HepG2 (cell line): ENCODE data around the gene VASN. TPM values are rescaled to one million over a fixed set of nuclear protein-coding genes. Genes with fewer than 3 reads are reported as not detected.

Experiments used
- AGO2 ChIP-seq: fragments of 200-400 bp; formaldehyde crosslinking; optimal IDR thresholded peaks from 2 replicates; pipeline ENCODE3; 2017; ENCODE audit warnings: mild to moderate bottlenecking, low read depth, low read length, moderate library complexity
- CEBPG ChIP-seq: IDR thresholded peaks from 2 replicates; pipeline ENCODE4 v1.6.1; 2016
- FOXA1 ChIP-seq, 2 experiments: fragments of 450-650 bp in 1 of 2; sonication (generic) in 1 of 2; formaldehyde crosslinking in 1 of 2; IDR thresholded peaks; 2 replicates each; pipeline versions ENCODE4 v1.4.0 to v1.6.1; 2016 to 2020; ENCODE audit warnings: missing genetic modification reagents in 1 of 2
- HES4 ChIP-seq: sonication (generic); formaldehyde crosslinking; IDR thresholded peaks from 2 replicates; pipeline ENCODE4 v1.9.0; 2021; ENCODE audit warnings: mild to moderate bottlenecking, missing genetic modification reagents, borderline replicate concordance
- IKZF1 ChIP-seq: fragments of 450-650 bp; IDR thresholded peaks from 2 replicates; pipeline ENCODE4 v1.7.1; 2016
- MBD4 ChIP-seq: IDR thresholded peaks from 2 replicates; pipeline ENCODE4 v1.6.1; 2012; ENCODE audit warnings: low read length, inconsistent platforms, borderline replicate concordance
- NAIF1 ChIP-seq: sonication (generic); formaldehyde crosslinking; IDR thresholded peaks from 2 replicates; pipeline ENCODE4 v1.5.0; 2020; ENCODE audit warnings: mild to moderate bottlenecking, missing genetic modification reagents, borderline replicate concordance
- NR0B2 ChIP-seq: sonication (generic); formaldehyde crosslinking; IDR thresholded peaks from 2 replicates; pipeline ENCODE4 v1.4.0; 2020; ENCODE audit warnings: mild to moderate bottlenecking, missing genetic modification reagents
- RBM22 ChIP-seq: fragments of 200-400 bp; formaldehyde crosslinking; optimal IDR thresholded peaks from 2 replicates; pipeline ENCODE3; 2017; ENCODE audit warnings: mild to moderate bottlenecking, low read length, moderate library complexity
- RFX1 ChIP-seq: fragments of 450-650 bp; IDR thresholded peaks from 2 replicates; pipeline ENCODE4 v1.6.1; 2017
- TSC22D2 ChIP-seq: sonication (generic); formaldehyde crosslinking; IDR thresholded peaks from 2 replicates; pipeline ENCODE4 v1.5.1; 2020; ENCODE audit warnings: missing genetic modification reagents, mild to moderate bottlenecking, borderline replicate concordance
- U2AF1 ChIP-seq: fragments of 200-400 bp; formaldehyde crosslinking; optimal IDR thresholded peaks from 2 replicates; pipeline ENCODE3; 2017; ENCODE audit warnings: mild to moderate bottlenecking, low read depth, low read length
- ZNF12 ChIP-seq: sonication (generic); formaldehyde crosslinking; IDR thresholded peaks from 2 replicates; pipeline ENCODE4 v1.5.0; 2020; ENCODE audit warnings: missing genetic modification reagents
- ZNF460 ChIP-seq: sonication (generic); formaldehyde crosslinking; IDR thresholded peaks from 2 replicates; pipeline ENCODE4 v1.5.1; 2020; ENCODE audit warnings: missing genetic modification reagents, mild to moderate bottlenecking, borderline replicate concordance
- ZNF512 ChIP-seq: sonication (generic); formaldehyde crosslinking; IDR thresholded peaks from 2 replicates; pipeline ENCODE4 v1.4.0; 2020; ENCODE audit warnings: mild to moderate bottlenecking, missing genetic modification reagents
- ZNF564 ChIP-seq: sonication (generic); formaldehyde crosslinking; IDR thresholded peaks from 2 replicates; pipeline ENCODE4 v1.8.1; 2023; ENCODE audit warnings: mild to moderate bottlenecking, missing genetic modification reagents
- ZNF605 ChIP-seq: sonication (generic); formaldehyde crosslinking; IDR thresholded peaks from 2 replicates; pipeline ENCODE4 v1.8.0; 2022; ENCODE audit warnings: mild to moderate bottlenecking, missing genetic modification reagents
- ZNF713 ChIP-seq: sonication (generic); formaldehyde crosslinking; IDR thresholded peaks from 2 replicates; pipeline ENCODE4 v1.4.0; 2020; ENCODE audit warnings: mild to moderate bottlenecking, missing genetic modification reagents
- ZNF749 ChIP-seq: sonication (generic); formaldehyde crosslinking; IDR thresholded peaks from 2 replicates; pipeline ENCODE4 v1.8.0; 2022; ENCODE audit warnings: mild to moderate bottlenecking, missing genetic modification reagents, moderate library complexity, borderline replicate concordance
- polyA plus RNA-seq, 8 experiments: library from polyadenylated mRNA; depleted of rRNA in 3 of 8; stranded (reverse) in 7 of 8; unstranded in 1 of 8; fragments of >200 nt; fragmentation: Illumina TruSeq in 4 of 8; extraction: Trizol in 4 of 8; gene quantifications; 2 replicates each; pipeline versions ENCODE4 v1.2.1 to v1.2.3, GENCODE V29; 2011 to 2016; ENCODE audit warnings: low read depth in 4 of 8, missing spikeins in 1 of 8, mixed read lengths in 1 of 8; ENCODE audit not compliant: insufficient read depth in 1 of 8
- total RNA-seq, 5 experiments: library from RNA; depleted of rRNA; stranded (reverse); fragments of >200 nt; fragmentation: Illumina TruSeq; extraction: Trizol; gene quantifications; 2 replicates each; pipeline ENCODE4 v1.2.3, GENCODE V29; 2016; ENCODE audit warnings: low read depth in 1 of 5
- TF ChIP-seq, protein P1 (sequence below): sonication (generic); formaldehyde crosslinking; IDR thresholded peaks from 2 replicates; pipeline ENCODE4 v1.9.0; 2021; ENCODE audit warnings: missing genetic modification reagents, borderline replicate concordance
- TF ChIP-seq, protein P2 (sequence below): IDR thresholded peaks from 2 replicates; pipeline ENCODE4 v1.6.1; 2016; ENCODE audit warnings: mild to moderate bottlenecking, missing biosample characterization, missing genetic modification reagents
- TF ChIP-seq, protein P3 (sequence below): sonication (generic); formaldehyde crosslinking; IDR thresholded peaks from 2 replicates; pipeline ENCODE4 v1.4.0; 2020; ENCODE audit warnings: missing genetic modification reagents, borderline replicate concordance

Gene VASN
- total and polyA plus RNA-seq, 2 of the 13 experiments (the other 11 are each of a cell fraction or from before 2014, with no cell fraction given) = 8.4 to 18.2 TPM

- TF ChIP-seq, protein P1, sequence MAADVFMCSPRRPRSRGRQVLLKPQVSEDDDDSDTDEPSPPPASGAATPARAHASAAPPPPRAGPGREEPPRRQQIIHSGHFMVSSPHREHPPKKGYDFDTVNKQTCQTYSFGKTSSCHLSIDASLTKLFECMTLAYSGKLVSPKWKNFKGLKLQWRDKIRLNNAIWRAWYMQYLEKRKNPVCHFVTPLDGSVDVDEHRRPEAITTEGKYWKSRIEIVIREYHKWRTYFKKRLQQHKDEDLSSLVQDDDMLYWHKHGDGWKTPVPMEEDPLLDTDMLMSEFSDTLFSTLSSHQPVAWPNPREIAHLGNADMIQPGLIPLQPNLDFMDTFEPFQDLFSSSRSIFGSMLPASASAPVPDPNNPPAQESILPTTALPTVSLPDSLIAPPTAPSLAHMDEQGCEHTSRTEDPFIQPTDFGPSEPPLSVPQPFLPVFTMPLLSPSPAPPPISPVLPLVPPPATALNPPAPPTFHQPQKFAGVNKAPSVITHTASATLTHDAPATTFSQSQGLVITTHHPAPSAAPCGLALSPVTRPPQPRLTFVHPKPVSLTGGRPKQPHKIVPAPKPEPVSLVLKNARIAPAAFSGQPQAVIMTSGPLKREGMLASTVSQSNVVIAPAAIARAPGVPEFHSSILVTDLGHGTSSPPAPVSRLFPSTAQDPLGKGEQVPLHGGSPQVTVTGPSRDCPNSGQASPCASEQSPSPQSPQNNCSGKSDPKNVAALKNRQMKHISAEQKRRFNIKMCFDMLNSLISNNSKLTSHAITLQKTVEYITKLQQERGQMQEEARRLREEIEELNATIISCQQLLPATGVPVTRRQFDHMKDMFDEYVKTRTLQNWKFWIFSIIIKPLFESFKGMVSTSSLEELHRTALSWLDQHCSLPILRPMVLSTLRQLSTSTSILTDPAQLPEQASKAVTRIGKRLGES = no peak
- TF ChIP-seq ZNF12 (CRISPR knock-in tag) (peak; percentile 70; the same call in 1 of the 2 replicates), U2AF1 (no peak), ZNF749 (CRISPR knock-in tag) (peak; percentile 14; the same call in 1 of the 2 replicates), NR0B2 (CRISPR knock-in tag) (0 out of 2 replicates have a peak, but pooled peaks have one; percentile 54), RFX1 (no peak), ZNF512 (no peak), RBM22 (peak; percentile 76), ZNF460 (no peak), TSC22D2 (CRISPR knock-in tag) (no peak), AGO2 (no peak), ZNF605 (CRISPR knock-in tag) (no peak), ZNF564 (CRISPR knock-in tag) (no peak), HES4 (CRISPR knock-in tag) (no peak), MBD4 (no peak), FOXA1 (IDR thresholded peaks at IDR 0.05) (peak; percentile 79), FOXA1 (CRISPR knock-in tag; IDR thresholded peaks at IDR 0.05) (peak; percentile 100), IKZF1 (no peak), ZNF713 (CRISPR knock-in tag) (no peak), NAIF1 (CRISPR knock-in tag) (no peak), CEBPG (CRISPR knock-in tag) (peak; percentile 97)
- TF ChIP-seq, protein P2, sequence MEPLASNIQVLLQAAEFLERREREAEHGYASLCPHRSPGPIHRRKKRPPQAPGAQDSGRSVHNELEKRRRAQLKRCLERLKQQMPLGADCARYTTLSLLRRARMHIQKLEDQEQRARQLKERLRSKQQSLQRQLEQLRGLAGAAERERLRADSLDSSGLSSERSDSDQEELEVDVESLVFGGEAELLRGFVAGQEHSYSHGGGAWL (CRISPR knock-in tag) = no peak
- TF ChIP-seq, protein P3, sequence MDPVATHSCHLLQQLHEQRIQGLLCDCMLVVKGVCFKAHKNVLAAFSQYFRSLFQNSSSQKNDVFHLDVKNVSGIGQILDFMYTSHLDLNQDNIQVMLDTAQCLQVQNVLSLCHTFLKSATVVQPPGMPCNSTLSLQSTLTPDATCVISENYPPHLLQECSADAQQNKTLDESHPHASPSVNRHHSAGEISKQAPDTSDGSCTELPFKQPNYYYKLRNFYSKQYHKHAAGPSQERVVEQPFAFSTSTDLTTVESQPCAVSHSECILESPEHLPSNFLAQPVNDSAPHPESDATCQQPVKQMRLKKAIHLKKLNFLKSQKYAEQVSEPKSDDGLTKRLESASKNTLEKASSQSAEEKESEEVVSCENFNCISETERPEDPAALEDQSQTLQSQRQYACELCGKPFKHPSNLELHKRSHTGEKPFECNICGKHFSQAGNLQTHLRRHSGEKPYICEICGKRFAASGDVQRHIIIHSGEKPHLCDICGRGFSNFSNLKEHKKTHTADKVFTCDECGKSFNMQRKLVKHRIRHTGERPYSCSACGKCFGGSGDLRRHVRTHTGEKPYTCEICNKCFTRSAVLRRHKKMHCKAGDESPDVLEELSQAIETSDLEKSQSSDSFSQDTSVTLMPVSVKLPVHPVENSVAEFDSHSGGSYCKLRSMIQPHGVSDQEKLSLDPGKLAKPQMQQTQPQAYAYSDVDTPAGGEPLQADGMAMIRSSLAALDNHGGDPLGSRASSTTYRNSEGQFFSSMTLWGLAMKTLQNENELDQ (CRISPR knock-in tag) = no peak
Observed at GRCh38 chr16:4345836-4346781, 25.5 kb upstream of the VASN start (continued).
